Endothelial cell of umbilical vein (primary cell): ENCODE measurements around the gene SPZ1. TPM values are rescaled to one million over a fixed set of nuclear protein-coding genes. Genes with fewer than 3 reads are reported as not detected.

Source experiments
- BruUV-seq: library from RNA; stranded (reverse); fragments of 400-500 nt; replicated peaks from 2 replicates; lab custom pipeline; 2021; lab: Mats Ljungman, UMichigan
- CTCF ChIA-PET: fragments of 300-600, 350-600 bp; sonication (Branson Sonifier 250); formaldehyde crosslinking; loops from one replicate; lab custom pipeline; 2021; ENCODE audit warnings: antibody characterized with exemption, inconsistent platforms; lab: Charles Lee
- POLR2A ChIA-PET: fragments of 300-600, 350-600 bp; sonication (Branson Sonifier 250); formaldehyde crosslinking; loops from one replicate; lab custom pipeline; 2021; ENCODE audit warnings: antibody characterized with exemption, inconsistent platforms; lab: Charles Lee
- DNase-seq: peaks from one replicate; pipeline ENCODE4 v3.0.0-alpha.2; 2011; ENCODE audit warnings: low read depth, low spot score
- FAIRE-seq: peaks from 2 replicates; lab custom pipeline; 2011; peaks lifted over from hg19 to GRCh38; lab: Jason Lieb, UNC
- H2AFZ ChIP-seq: 2 replicates; pipeline ENCODE4 v1.6.0; 2012; ENCODE audit warnings: low read depth, low read length, control low read depth, inconsistent platforms
- H3K27ac ChIP-seq: 2 replicates; pipeline ENCODE4 v1.5.1; 2011; ENCODE audit warnings: low read depth, mild to moderate bottlenecking, control low read depth, low read length, moderate library complexity; ENCODE audit not compliant: insufficient read depth
- H3K27me3 ChIP-seq, 2 experiments: 2 replicates each; pipeline versions ENCODE4 v1.6.0 to v1.6.1; 2011; ENCODE audit warnings: low read length in 2 of 2, mixed read lengths in 1 of 2; ENCODE audit not compliant: control insufficient read depth in 2 of 2, insufficient read depth in 2 of 2
- H3K36me3 ChIP-seq, 2 experiments: 2 replicates in 1 of 2; 3 replicates in 1 of 2; pipeline ENCODE4 v1.5.1; 2011; ENCODE audit warnings: low read length in 2 of 2, mild to moderate bottlenecking in 1 of 2, moderate library complexity in 1 of 2; ENCODE audit not compliant: control insufficient read depth in 2 of 2, insufficient read depth in 2 of 2; ENCODE audit errors: extremely low read depth in 1 of 2
- H3K4me1 ChIP-seq: 3 replicates; pipeline ENCODE4 v1.5.1; 2011; ENCODE audit warnings: mild to moderate bottlenecking, low read length; ENCODE audit not compliant: control insufficient read depth, insufficient read depth; ENCODE audit errors: extremely low read depth
- H3K4me2 ChIP-seq: 2 replicates; pipeline ENCODE4 v1.6.1; 2011; ENCODE audit warnings: low read length, control low read depth, mixed read lengths; ENCODE audit not compliant: insufficient read depth
- H3K4me3 ChIP-seq, 3 experiments: fragments of 200-600 bp in 1 of 3; sonication (generic), shearing (Covaris generic) in 1 of 3; replicated peaks in 1 of 3; 2 replicates each; pipeline ENCODE4 v1.5.1; 2011 to 2016; ENCODE audit warnings: control low read depth in 3 of 3, low read length in 3 of 3, mild to moderate bottlenecking in 2 of 3, inconsistent platforms in 1 of 3, low read depth in 1 of 3, moderate library complexity in 1 of 3; ENCODE audit not compliant: insufficient read depth in 1 of 3
- H3K79me2 ChIP-seq: 2 replicates; pipeline ENCODE4 v1.6.0; 2012; ENCODE audit warnings: low read length, inconsistent platforms; ENCODE audit not compliant: control insufficient read depth, insufficient read depth
- H3K9ac ChIP-seq: replicated peaks from 2 replicates; pipeline ENCODE3; 2011; ENCODE audit warnings: low read length, control low read depth; ENCODE audit not compliant: insufficient read depth; ENCODE audit errors: extremely low read depth
- H3K9me1 ChIP-seq: replicated peaks from 3 replicates; pipeline ENCODE4 v1.6.0; 2011; ENCODE audit warnings: mild to moderate bottlenecking, low read length; ENCODE audit not compliant: control insufficient read depth, insufficient read depth; ENCODE audit errors: extremely low read depth
- H3K9me3 ChIP-seq: replicated peaks from 2 replicates; pipeline ENCODE4 v1.5.1; 2012; ENCODE audit warnings: low read length, inconsistent platforms; ENCODE audit not compliant: control insufficient read depth, insufficient read depth
- H4K20me1 ChIP-seq: replicated peaks from 2 replicates; pipeline ENCODE3; 2011; ENCODE audit warnings: mild to moderate bottlenecking, low read length; ENCODE audit not compliant: control insufficient read depth, insufficient read depth; ENCODE audit errors: extremely low read depth
- EZH2 ChIP-seq: IDR thresholded peaks from 2 replicates; pipeline ENCODE4 v1.6.1; 2012; ENCODE audit warnings: borderline replicate concordance, low read depth, mild to moderate bottlenecking, moderate library complexity, low read length, inconsistent platforms; ENCODE audit not compliant: severe bottlenecking
- GATA2 ChIP-seq: IDR thresholded peaks from 2 replicates; pipeline ENCODE4 v1.7.0; 2011; ENCODE audit warnings: low read depth, mild to moderate bottlenecking, moderate library complexity, mixed read lengths, low read length; ENCODE audit not compliant: insufficient read length, insufficient read depth
- dilution Hi-C: fragments of 300-500 bp; cut with MboI; formaldehyde crosslinking; loops from one replicate; pipeline ENCODE4 v1.15.0; 2019; ENCODE audit warnings: low sequenced_read_pairs; ENCODE audit not compliant: extremely low pct_ligation_motif_present
- intact Hi-C: fragments of 100-400 bp; cut with micrococcal nuclease; formaldehyde crosslinking; loops from one replicate; pipeline ENCODE4 v1.10.0; 2022
- polyA plus RNA-seq, 4 experiments: library from polyadenylated mRNA; depleted of rRNA in 3 of 4; stranded (reverse) in 3 of 4; unstranded in 1 of 4; fragments of >200 nt; gene quantifications; 2 replicates each; pipeline versions ENCODE4 v1.2.1 to v1.2.3, GENCODE V29; 2011 to 2012; ENCODE audit warnings: missing spikeins in 1 of 4
- total RNA-seq: library from RNA; stranded (reverse); gene quantifications from 2 replicates; pipeline ENCODE4 v1.2.3, GENCODE V29; 2021
- TF ChIP-seq, protein P1 (sequence below), 2 donors: IDR thresholded peaks; 1 replicate in 1 of 2; 2 replicates in 1 of 2; pipeline ENCODE4 v1.5.1; 2011; ENCODE audit warnings: low read length in 2 of 2, mild to moderate bottlenecking in 2 of 2, moderate library complexity in 2 of 2, control low read depth in 1 of 2, inconsistent platforms in 1 of 2, low read depth in 1 of 2; ENCODE audit not compliant: insufficient read depth in 1 of 2; ENCODE audit errors: extremely low read depth in 1 of 2

SPZ1 gene
- total and polyA plus RNA-seq, 2 donors (not counting 3 experiments of a cell fraction or from before 2014, with no cell fraction given) = not detected

GRCh38 chr5:80296121-80296520, 23.7 kb upstream of the SPZ1 start:
- BruUV-seq = no TSS peak
- H3K4me2 ChIP-seq = no peak overlapping the region
- no peaks in the 10 kb centered on the region for H3K79me2 ChIP-seq
- H3K27ac ChIP-seq = no peak overlapping the region
- POLR2A ChIA-PET = no interaction called here
- FAIRE-seq = no peak
- no peak overlapping the region for H3K4me3 ChIP-seq
- no peak overlapping the region for H3K9ac ChIP-seq
- H3K27me3 ChIP-seq = no peaks in the 10 kb centered on the region
- no peaks in the 10 kb centered on the region for H3K4me1 ChIP-seq
- intact Hi-C loops = no loop called here
- no peaks in the 10 kb centered on the region for H3K36me3 ChIP-seq
- H3K9me1 ChIP-seq = no peaks in the 10 kb centered on the region
- no peak overlapping the region for H2AFZ ChIP-seq
- no peaks in the 10 kb centered on the region for H4K20me1 ChIP-seq
- no peak for DNase-seq
- TF ChIP-seq GATA2 = no peak
- dilution Hi-C loops = no loop called here
- H3K9me3 ChIP-seq = no peaks in the 10 kb centered on the region
- CTCF ChIA-PET = interaction anchor here (1.0 kb wide), 1 partner anchor 213 kb away, joined by 4 read pairs; no protein-coding TSS in a partner anchor

- H3K36me3 ChIP-seq = no peaks in the 10 kb centered on the region
- H3K9me3 ChIP-seq = no peaks in the 10 kb centered on the region
- H3K4me3 ChIP-seq = no peak overlapping the region
- no peaks in the 10 kb centered on the region for H3K9me1 ChIP-seq
- no peak for TF ChIP-seq EZH2
- TF ChIP-seq, protein P1, sequence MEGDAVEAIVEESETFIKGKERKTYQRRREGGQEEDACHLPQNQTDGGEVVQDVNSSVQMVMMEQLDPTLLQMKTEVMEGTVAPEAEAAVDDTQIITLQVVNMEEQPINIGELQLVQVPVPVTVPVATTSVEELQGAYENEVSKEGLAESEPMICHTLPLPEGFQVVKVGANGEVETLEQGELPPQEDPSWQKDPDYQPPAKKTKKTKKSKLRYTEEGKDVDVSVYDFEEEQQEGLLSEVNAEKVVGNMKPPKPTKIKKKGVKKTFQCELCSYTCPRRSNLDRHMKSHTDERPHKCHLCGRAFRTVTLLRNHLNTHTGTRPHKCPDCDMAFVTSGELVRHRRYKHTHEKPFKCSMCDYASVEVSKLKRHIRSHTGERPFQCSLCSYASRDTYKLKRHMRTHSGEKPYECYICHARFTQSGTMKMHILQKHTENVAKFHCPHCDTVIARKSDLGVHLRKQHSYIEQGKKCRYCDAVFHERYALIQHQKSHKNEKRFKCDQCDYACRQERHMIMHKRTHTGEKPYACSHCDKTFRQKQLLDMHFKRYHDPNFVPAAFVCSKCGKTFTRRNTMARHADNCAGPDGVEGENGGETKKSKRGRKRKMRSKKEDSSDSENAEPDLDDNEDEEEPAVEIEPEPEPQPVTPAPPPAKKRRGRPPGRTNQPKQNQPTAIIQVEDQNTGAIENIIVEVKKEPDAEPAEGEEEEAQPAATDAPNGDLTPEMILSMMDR (IDR thresholded peaks at IDR 0.05; ENCODE audit: extremely low read depth in 1 of 2, insufficient read depth in 1 of 2, low read depth in 1 of 2, low read length in 2 of 2) = no peak
- CTCF ChIA-PET = no interaction called here
- no peak overlapping the region for H3K9ac ChIP-seq
- POLR2A ChIA-PET = no interaction called here
- no peak overlapping the region for H3K27ac ChIP-seq
- no peaks in the 10 kb centered on the region for H3K79me2 ChIP-seq
- no peak overlapping the region for H3K4me2 ChIP-seq
- dilution Hi-C loops = no loop called here
- no TSS peak for BruUV-seq
- intact Hi-C loops = no loop called here
- H4K20me1 ChIP-seq = no peaks in the 10 kb centered on the region
- no peak overlapping the region for H2AFZ ChIP-seq
- H3K27me3 ChIP-seq = no peaks in the 10 kb centered on the region
- DNase-seq (no peak), FAIRE-seq (no peak)
- no peaks in the 10 kb centered on the region for H3K4me1 ChIP-seq
Observed at GRCh38 chr5:80299601-80300000, 20.2 kb upstream of the SPZ1 start.
